22Rv1 (cell line): ENCODE results near the gene CDH16.

Experiments used
- H3K27ac ChIP-seq: fragments of 450-650 bp; 2 replicates; pipeline ENCODE4 v1.5.1; 2017
- CTCF ChIP-seq: fragments of 450-650 bp; IDR thresholded peaks from 2 replicates; pipeline ENCODE4 v1.5.1; 2017; ENCODE audit warnings: mild to moderate bottlenecking
- ZFX ChIP-seq: fragments of 450-650 bp; IDR thresholded peaks from 2 replicates; pipeline ENCODE4 v1.6.1; 2017; ENCODE audit warnings: antibody characterized with exemption, borderline replicate concordance

The CDH16 gene

GRCh38 chr16:66925322-66925840, 6.7 kb upstream of the CDH16 start, which contains the start of gene RRAD:
TSS of gene RRAD (minus strand) at chr16:66925535. CDS start at chr16:66925179, 356 bp downstream.
- H3K27ac ChIP-seq, result no peak within 1 kb of the TSS
- TF ChIP-seq ZFX (no peak), CTCF (no peak)

- TF ChIP-seq ZFX (no peak), CTCF (peak; percentile 88)
- H3K27ac ChIP-seq, result no peak overlapping the region
These were observed 6.0 kb upstream of the CDH16 start for GRCh38 chr16:66924527-66925321.

- H3K27ac ChIP-seq, result no peak overlapping the region
- no peak for TF ChIP-seq CTCF
These were observed 5.2 kb upstream of the CDH16 start for GRCh38 chr16:66923866-66924265.

- no peak for TF ChIP-seq CTCF
- TF ChIP-seq ZFX, result no peak
These were observed 4.6 kb upstream of the CDH16 start for GRCh38 chr16:66923247-66923731.

GRCh38 chr16:66921729-66922450, 3.2 kb upstream of the CDH16 start:
- no peak overlapping the region for H3K27ac ChIP-seq
- TF ChIP-seq CTCF, result no peak
- TF ChIP-seq ZFX, result no peak

More at GRCh38 chr16:66923247-66923731, 4.6 kb upstream of the CDH16 start:
- no peak overlapping the region for H3K27ac ChIP-seq

GRCh38 chr16:66920924-66921680, 2.4 kb upstream of the CDH16 start:
- TF ChIP-seq ZFX (no peak), CTCF (no peak)
- no peak overlapping the region for H3K27ac ChIP-seq
